NCI-H524 (cell line): ENCODE data around the gene FGD1.

Source experiments
- DNase-seq, 2 experiments: peaks; one replicate each; lab custom pipeline; 2025; lab: John Stamatoyannopoulos, UW

The FGD1 gene

GRCh38 chrX:54473993-54474859 lies 21.8 kb downstream of the FGD1 start:
- no peak for DNase-seq

DNA sequence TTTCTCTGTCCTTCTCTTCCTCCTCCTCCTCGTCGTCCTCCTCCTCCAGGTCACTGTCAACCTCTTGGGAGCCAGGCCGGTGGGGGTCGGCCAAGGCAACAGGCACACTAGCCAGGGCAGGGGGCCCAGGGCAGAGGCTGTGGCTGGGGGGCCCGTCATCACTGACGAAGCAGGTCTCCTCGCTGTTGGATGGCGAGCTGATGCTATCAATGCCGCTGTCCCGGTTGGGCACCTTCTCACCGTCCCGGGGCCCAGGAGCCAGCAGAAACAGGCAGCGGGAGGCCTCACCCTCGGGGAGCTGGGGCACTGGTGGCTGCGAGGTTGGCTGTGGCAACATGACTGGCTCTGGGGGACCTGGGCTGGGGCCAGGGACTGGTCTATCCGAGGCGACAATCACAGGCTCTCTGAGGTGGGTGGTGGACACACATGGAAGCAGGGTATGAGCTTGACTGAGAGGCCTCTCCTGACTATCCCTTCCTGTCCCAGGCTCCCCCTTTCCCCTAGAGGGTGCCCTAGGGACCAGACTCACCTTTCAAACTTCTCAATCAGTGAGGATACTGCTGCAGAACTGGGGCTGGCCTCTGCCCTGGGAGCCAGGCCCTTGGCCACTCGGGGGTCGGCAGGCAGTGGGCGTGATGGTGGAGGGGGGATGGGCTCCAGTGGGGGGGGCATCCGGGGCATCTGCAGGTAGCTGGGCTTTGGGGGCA lies 25.8 kb downstream of the FGD1 start:
- DNase-seq: no peak

- peak; percentile 63 to 88 for DNase-seq
These were observed 43.1 kb downstream of the FGD1 start for GRCh38 chrX:54452920-54453319.

DNA sequence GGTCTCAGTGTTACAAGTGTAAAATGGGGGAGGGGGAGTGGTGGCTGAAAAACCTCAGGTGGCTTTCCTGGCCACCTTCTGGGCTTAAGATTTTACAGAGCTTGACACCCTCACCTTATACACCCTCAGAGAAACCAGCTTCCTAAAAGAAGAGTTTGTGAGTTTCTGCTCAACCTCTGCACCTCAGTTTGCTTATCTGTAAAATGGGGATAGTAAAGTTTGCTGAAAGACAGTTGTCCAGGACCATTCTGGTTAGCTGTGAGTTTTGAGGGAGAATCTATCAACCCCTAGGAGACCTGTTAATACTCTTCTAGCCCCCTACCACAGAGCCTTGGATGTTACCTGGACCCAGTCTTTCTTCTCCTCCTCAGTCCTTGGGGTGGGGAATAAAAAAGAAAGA lies 46.1 kb downstream of the FGD1 start:
- DNase-seq: no peak

GRCh38 chrX:54447461-54447860 lies 48.6 kb downstream of the FGD1 start:
- DNase-seq: peak in 1 of 2 experiments; percentile 17

- no peak for DNase-seq
These were observed 50.0 kb downstream of the FGD1 start for GRCh38 chrX:54446084-54446483.

DNA sequence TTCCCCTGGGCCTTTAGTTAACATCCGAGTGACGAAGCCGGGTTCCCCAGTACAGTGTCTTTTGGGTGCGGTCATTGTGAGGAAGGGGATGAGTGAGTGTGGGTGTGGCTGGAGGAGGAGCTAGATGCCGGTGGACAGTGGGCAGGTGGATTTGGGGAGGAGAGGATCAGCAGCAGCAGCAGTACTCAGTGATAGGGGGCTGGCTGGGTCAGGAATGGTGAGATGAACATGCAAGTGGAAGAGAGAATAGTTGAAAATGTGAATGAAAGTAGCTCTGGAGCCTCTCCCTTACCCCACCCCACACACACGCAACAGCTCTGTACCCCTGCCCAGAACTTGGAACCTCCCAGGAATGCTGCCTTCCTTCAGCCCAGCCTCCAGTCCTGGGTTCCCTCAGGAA lies 51.3 kb downstream of the FGD1 start:
- DNase-seq: no peak

GRCh38 chrX:54442790-54443189 lies 53.2 kb downstream of the FGD1 start:
- no peak for DNase-seq

- DNase-seq: peak; percentile 84 to 93
These were observed 55.8 kb downstream of the FGD1 start, which contains the start of gene TSR2 for GRCh38 chrX:54439960-54440871. Gene TSR2, plus strand, starts transcription at chrX:54440404. Its CDS starts 18 bp downstream, at chrX:54440422.

DNA sequence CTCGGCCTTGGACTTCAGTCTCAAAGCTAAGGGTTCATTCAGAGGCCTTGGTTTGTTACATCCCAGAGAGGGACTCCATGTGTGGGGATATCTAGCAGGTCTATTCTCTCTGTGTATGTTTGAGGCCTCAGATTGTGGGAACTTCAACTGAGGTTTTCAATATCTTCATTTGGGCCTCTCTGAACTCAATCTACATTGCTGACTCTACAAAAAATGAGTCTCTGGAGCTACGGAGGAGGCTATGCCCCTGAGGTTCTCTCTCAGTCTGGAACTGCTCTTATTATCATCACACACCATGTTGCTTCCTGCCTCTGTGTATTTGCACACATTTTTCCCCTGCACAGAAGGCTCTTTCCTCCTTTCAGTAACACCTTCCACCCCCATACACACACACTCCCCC lies 60.9 kb downstream of the FGD1 start:
- DNase-seq: no peak

GRCh38 chrX:54430519-54430918 lies 65.5 kb downstream of the FGD1 start:
- no peak for DNase-seq

DNA sequence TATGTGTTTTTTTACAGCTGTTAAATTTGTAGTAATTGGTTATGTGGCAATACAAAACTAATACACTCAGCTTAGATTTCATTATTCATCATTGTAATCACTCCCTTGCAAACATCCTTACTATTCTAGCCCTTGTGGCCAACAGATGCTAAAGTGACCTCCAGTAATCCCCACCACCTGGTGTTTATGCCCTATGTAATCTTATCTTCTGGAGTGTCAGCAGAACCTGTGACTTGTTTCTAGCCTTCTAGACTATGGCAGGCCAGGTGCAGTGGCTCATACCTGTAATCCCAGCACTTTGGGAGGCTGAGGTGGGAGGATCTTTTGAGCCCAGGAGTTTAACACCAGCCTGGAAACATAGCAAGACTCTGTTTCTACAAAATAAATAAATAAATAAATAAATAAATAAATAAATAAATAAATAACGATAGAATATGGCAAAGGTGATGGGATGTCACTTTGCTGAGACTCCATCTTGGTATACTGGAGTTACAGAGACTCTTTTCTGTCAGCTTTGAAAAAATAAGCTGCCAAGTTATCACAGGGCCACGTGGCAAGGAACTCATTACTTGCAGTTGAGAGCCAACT lies 68.1 kb downstream of the FGD1 start:
- peak; percentile 87 to 95 for DNase-seq

- no peak for DNase-seq
These were observed 72.7 kb downstream of the FGD1 start for GRCh38 chrX:54423161-54423888.

DNA sequence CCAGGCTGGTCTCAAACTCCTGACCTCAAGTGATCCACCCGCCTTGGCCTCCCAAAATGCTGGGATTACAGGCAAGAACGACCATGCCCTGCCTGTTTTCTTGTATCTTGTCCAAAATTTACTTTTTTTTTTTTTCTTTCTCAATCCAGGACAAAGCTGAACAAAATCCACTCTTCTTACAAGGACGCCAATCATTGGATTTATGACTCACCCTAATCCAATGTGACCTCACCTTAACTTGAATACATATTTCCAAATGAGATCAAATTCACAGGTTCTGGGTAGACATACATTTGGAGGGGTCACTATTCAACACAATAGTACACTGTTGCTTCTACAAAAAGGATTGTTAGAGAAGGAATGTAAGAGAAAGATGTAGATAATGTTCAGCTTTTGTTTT lies 73.9 kb downstream of the FGD1 start:
- no peak for DNase-seq

GRCh38 chrX:54419559-54420302 lies 76.3 kb downstream of the FGD1 start:
- peak in 1 of 2 experiments; percentile 67 for DNase-seq

GRCh38 chrX:54416965-54417364 lies 79.1 kb downstream of the FGD1 start:
- no peak for DNase-seq

DNA sequence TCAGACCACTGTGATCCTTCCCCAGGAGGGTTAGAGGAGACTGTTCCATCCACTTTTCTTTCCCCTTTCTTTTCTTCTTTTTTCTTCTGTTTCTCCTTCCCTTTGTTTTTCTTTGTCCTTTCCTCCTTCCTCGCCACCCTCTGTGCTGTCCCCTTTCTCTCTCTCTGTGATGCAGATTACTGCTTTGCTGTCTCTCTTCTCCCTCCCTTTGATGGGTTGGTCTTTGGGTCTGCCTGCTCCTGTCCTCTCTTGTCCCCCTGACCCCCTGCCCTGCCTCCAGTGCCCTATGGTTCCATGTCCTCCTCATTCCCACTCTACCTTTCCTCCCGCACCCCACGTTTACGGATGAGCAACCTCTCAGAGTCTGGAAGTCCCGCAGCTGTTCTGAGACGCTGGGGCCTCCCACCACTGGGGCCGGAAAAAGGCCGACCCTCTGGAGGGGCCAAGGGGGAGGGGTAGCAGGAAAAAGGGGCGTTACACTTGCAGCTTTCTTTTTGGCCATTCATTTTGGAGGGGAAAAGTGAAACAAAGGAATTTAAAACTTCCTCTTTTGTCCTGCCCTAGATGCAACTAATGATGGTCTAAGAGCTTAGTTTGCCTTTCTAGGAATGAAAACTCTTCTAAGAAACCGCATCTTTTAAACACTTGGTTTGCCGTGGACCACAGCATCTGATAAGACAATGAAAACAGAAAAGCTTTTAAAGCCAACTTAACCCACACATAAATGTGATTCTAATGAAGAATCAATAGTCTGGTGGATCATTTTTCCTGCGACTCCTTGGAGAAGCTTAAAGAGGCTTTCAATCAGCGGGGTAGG lies 80.3 kb downstream of the FGD1 start:
- no peak for DNase-seq

DNA sequence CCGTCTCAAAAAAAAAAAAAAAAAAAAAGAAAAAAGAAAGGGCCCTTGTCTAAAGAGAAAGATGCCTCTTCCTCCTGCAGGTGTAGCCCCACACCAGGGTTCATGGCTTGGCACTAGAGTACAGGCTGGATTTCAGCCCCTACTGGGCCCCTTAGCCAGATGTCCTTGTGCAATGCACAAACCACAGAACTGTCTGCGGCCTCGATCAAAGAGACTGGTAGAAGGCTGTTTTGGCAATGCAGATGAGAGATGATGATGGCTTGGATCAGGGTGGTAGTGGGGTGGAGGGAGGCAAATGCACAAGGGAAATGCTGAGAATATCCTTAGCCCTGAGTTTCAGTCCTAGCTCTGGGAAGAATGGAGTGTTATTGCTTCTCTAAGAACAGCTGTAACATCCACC lies 82.3 kb downstream of the FGD1 start:
- no peak for DNase-seq

GRCh38 chrX:54411732-54412131 lies 84.3 kb downstream of the FGD1 start:
- DNase-seq: peak in 1 of 2 experiments; percentile 77
